Heart right ventricle (tissue), 16 donors: ENCODE results near the gene INPP4B. TPM values are rescaled to one million over a fixed set of nuclear protein-coding genes. Genes with fewer than 3 reads are reported as not detected.

Source experiments
- ATAC-seq, 8 donors: fragments of 200-7000 bp; cut with Tn5 transposase; one replicate each; pipeline ENCODE4 v1.9.1; 2020; ENCODE audit warnings: mild to moderate bottlenecking in 8 of 8, moderate library complexity in 8 of 8, moderate number of reproducible peaks in 1 of 8
- DNase-seq, 2 donors: peaks; one replicate each; pipeline ENCODE4 v3.0.0-alpha.2; 2020
- H3K27ac ChIP-seq, 10 donors: fragments of 200-600 bp; sonication (generic) in 2 of 10; one replicate each; pipeline versions ENCODE4 v1.5.0 to v1.8.0; 2020 to 2022; ENCODE audit warnings: mild to moderate bottlenecking in 3 of 10
- H3K27me3 ChIP-seq, 7 donors: fragments of 200-600 bp; one replicate each; pipeline ENCODE4 v1.8.0; 2021 to 2022; ENCODE audit warnings: mild to moderate bottlenecking in 2 of 7
- H3K36me3 ChIP-seq, 9 donors: fragments of 200-600 bp; sonication (generic) in 1 of 9; one replicate each; pipeline versions ENCODE4 v1.5.0 to v1.8.0; 2020 to 2022; ENCODE audit warnings: mild to moderate bottlenecking in 2 of 9
- H3K4me1 ChIP-seq, 9 donors: fragments of 200-600 bp; sonication (generic) in 1 of 9; one replicate each; pipeline versions ENCODE4 v1.5.0 to v1.8.0; 2020 to 2022; ENCODE audit warnings: mild to moderate bottlenecking in 4 of 9
- H3K4me3 ChIP-seq, 10 donors: fragments of 200-600 bp; sonication (generic) in 2 of 10; one replicate each; pipeline versions ENCODE4 v1.5.0 to v1.8.0; 2020 to 2022; ENCODE audit warnings: mild to moderate bottlenecking in 7 of 10, moderate library complexity in 2 of 10
- H3K9me3 ChIP-seq, 11 donors: fragments of 200-600 bp in 10 of 11; sonication (generic) in 2 of 11; one replicate each; pipeline versions ENCODE4 v1.5.0 to v1.8.0; 2013 to 2022; ENCODE audit warnings: mild to moderate bottlenecking in 2 of 11, control low read depth in 1 of 11, moderate library complexity in 1 of 11
- CTCF ChIP-seq, 9 donors: fragments of 200-600 bp; sonication (generic) in 2 of 9; IDR thresholded peaks; one replicate each; pipeline versions ENCODE4 v1.5.0 to v1.8.0; 2021 to 2022; ENCODE audit warnings: antibody characterized with exemption in 9 of 9, mild to moderate bottlenecking in 5 of 9, moderate library complexity in 1 of 9
- WGBS, 2 donors: extraction: QIAGEN DNeasy Blood & Tissue Kit; methylation state at CpG; one replicate each; pipeline ENCODE4 v1.1.7; 2013; ENCODE audit warnings: inconsistent platforms in 1 of 2; 5-methylcytosine and 5-hydroxymethylcytosine counted together
- intact Hi-C, 10 donors: fragments of 100-400 bp; cut with DNase I; formaldehyde crosslinking; loops; one replicate each; pipeline versions ENCODE4 v1.11.1 to v1.14.2; 2022
- polyA plus RNA-seq, 2 donors: library from polyadenylated mRNA; stranded (reverse); fragments of 200-250 nt; gene quantifications; one replicate each; pipeline ENCODE4 v1.2.3, GENCODE V29; 2013
- total RNA-seq, 10 donors: library from RNA; stranded (reverse); fragmentation: NEBNext Ultra II Directional in 3 of 10; extraction: Animal tissue kit (Norgen Biotek cat#: 25700) in 3 of 10; gene quantifications; one replicate each; pipeline versions ENCODE4 v1.2.1 to v1.2.4, GENCODE V29; 2021 to 2023
- donor health status: Arrhythmogenic right ventricular cardiomyopathy.
- donor health status: ischemic (EF 13 %, LVEDD 7.1; RV severe dilation, severe dysfunction).
- donor health status: healthy with polysubstance abuse.
- donor health status: DM: no; HTN: yes; CAD: no.
- donor health status: DM: no; HTN: no; CAD: no.
- donor health status: ischemic (EF 25% LVEDD 6.9; RV normal size, moderate dysfunction).
- donor health status: ischemic (EF 25% LVEDD 5.7; RV mildly dilated, moderate dysfunction).
- donor health status: healthy.
- donor health status: DM: yes; HTN: yes; CAD: no.
- donor health status: Ischemic cardiomyopathy.
- donor health status: ischemic (EF 35%, LVEDD 5.7; RV mildly dilated, moderate dysfunction).
- donor health status: nonischemic (EF 11% LVEDD 7.7; RV severe dilation, severe dysfunction).
- donor health status: DM: yes; HTN: yes; CAD: no.
- donor health status: PGD.
- donor health status: ischemic (EF 29% LVEDD 5.4; RV normal size, mild dysfunction).
- donor health status: nonischemic (EF 23%, LVEDD 6.1; RV moderate dilation, normal function).

The INPP4B gene
- total and polyA plus RNA-seq, 12 donors, result 3.7 to 100.0 (median 39.1) TPM

GRCh38 chr4:141977433-141977832, 868.7 kb downstream of the INPP4B start:
- no peak for TF ChIP-seq CTCF (IDR thresholded peaks at IDR 0.05)
- Histone ChIP-seq H3K4me1 (no peaks in the 10 kb centered on the region), H3K4me3 (no peak overlapping the region), H3K27ac (no peak overlapping the region), H3K9me3 (peaks cover 0 to 21% (median 0%) of the 10 kb centered on the region in 11 donors), H3K36me3 (no peaks in the 10 kb centered on the region), H3K27me3 (no peaks in the 10 kb centered on the region)
- DNase-seq, result no peak
- ATAC-seq, result no peak
- intact Hi-C loops, result no loop called here
- 80 to 84% methylated on average over 3 of the region's 3 CpGs for WGBS, 2 donors
